GM23338 (cell line): ENCODE results near the gene PXK.

Source experiments
- POLR2AphosphoS5 ChIP-seq: IDR thresholded peaks from 2 replicates; pipeline ENCODE4 v1.6.1; 2016; ENCODE audit warnings: antibody characterized with exemption, low read depth
- TF ChIP-seq, protein P1 (sequence below), 2 experiments: fragments of 200-600 bp in 1 of 2; sonication (generic) in 1 of 2; conservative IDR thresholded peaks; 2 replicates each; pipeline versions ENCODE4 v1.5.1 to v1.6.1; 2016 to 2017; ENCODE audit warnings: antibody characterized with exemption in 2 of 2, low read depth in 2 of 2, mild to moderate bottlenecking in 2 of 2, moderate library complexity in 1 of 2

DNA sequence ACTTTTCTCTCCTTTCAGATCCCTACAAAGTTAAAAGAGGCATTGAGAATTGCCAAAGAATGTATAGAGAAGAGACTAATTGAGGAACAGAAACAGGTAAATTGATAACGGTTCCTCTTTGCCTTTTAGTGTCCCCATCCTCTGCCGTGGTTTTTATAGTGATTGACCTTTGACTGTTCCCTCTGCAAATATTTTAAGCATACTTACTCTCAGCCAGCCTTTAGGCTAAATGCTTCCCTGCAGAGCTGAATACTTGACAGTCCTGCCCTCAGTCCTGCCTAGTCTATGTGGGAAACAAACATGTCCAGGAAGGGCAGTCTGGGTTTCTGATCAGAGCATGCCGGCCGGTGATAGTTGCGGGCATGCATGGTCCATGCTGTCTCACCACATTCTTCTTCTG, 76.2 kb downstream of the PXK start:
- TF ChIP-seq POLR2AphosphoS5 = no peak
- TF ChIP-seq, protein P1, sequence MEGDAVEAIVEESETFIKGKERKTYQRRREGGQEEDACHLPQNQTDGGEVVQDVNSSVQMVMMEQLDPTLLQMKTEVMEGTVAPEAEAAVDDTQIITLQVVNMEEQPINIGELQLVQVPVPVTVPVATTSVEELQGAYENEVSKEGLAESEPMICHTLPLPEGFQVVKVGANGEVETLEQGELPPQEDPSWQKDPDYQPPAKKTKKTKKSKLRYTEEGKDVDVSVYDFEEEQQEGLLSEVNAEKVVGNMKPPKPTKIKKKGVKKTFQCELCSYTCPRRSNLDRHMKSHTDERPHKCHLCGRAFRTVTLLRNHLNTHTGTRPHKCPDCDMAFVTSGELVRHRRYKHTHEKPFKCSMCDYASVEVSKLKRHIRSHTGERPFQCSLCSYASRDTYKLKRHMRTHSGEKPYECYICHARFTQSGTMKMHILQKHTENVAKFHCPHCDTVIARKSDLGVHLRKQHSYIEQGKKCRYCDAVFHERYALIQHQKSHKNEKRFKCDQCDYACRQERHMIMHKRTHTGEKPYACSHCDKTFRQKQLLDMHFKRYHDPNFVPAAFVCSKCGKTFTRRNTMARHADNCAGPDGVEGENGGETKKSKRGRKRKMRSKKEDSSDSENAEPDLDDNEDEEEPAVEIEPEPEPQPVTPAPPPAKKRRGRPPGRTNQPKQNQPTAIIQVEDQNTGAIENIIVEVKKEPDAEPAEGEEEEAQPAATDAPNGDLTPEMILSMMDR (conservative IDR thresholded peaks at IDR 0.05; ENCODE audit: low read depth in 2 of 2) = no peak
